Measurements from ENCODE around the gene GRIN1. TPM values are rescaled to one million over a fixed set of nuclear protein-coding genes. Genes with fewer than 3 reads are reported as not detected.

Gene GRIN1
- total RNA-seq, 2 experiments from 2014 or later: 0.06 to 0.15 TPM

GRCh38 chr9:137191691-137192447, 52.9 kb downstream of the GRIN1 start:
- no TSS peak for BruUV-seq (replicated peaks)
- H3K79me2 ChIP-seq (ENCODE audit: insufficient read depth, low read depth, low read length): peaks cover 26% of the 10 kb centered on the region
- POLR2A ChIA-PET: no interaction called here
- no peaks in the 10 kb centered on the region for H3K9me2 ChIP-seq (ENCODE audit: insufficient read depth, low read length)
- peaks cover 6% of the 10 kb centered on the region; the same call in 1 of the 2 replicates for H4K20me1 ChIP-seq (ENCODE audit: insufficient read depth, low read length)
- intact Hi-C loops (cut with micrococcal nuclease; ENCODE audit: unreplicated experiment): no loop called here
- no peak overlapping the region for H3K4me2 ChIP-seq (ENCODE audit: low read length)
- CTCF ChIA-PET (ENCODE audit: unreplicated experiment): interaction anchor here (0.6 to 0.7 kb wide), 2 partner anchors 15 kb away, joined by 3 to 6 read pairs; no protein-coding TSS in a partner anchor
- peaks cover 20% of the 10 kb centered on the region for H3K4me1 ChIP-seq (ENCODE audit: insufficient read depth, low read length, poor library complexity, severe bottlenecking)
- H3K4me3 ChIP-seq (ENCODE audit: low read depth, low read length, poor library complexity, severe bottlenecking): no peak overlapping the region
- peaks cover 20% of the 10 kb centered on the region; the same call in 1 of the 2 replicates for H3K36me3 ChIP-seq (ENCODE audit: insufficient read depth, low read length)
- no peaks in the 10 kb centered on the region for H3K9me3 ChIP-seq (ENCODE audit: low read length)
- no peak overlapping the region for H3K27ac ChIP-seq (ENCODE audit: low read depth, low read length, poor library complexity, severe bottlenecking)
- H2AFZ ChIP-seq (ENCODE audit: low read length): no peak overlapping the region
- TF ChIP-seq CTCF (conservative IDR thresholded peaks at IDR 0.05; ENCODE audit: low read length) (no peak), EZH2phosphoT487 (IDR thresholded peaks at IDR 0.05; ENCODE audit: borderline replicate concordance, low read depth, low read length) (no peak)
- no peak for DNase-seq (ENCODE audit: low spot score)

GRCh38 chr9:137192448-137192780, 53.5 kb downstream of the GRIN1 start:
- Histone ChIP-seq H3K36me3 (ENCODE audit: insufficient read depth, low read length) (peaks cover 20% of the 10 kb centered on the region; the same call in 1 of the 2 replicates), H3K9me2 (ENCODE audit: insufficient read depth, low read length) (no peaks in the 10 kb centered on the region), H3K4me3 (ENCODE audit: low read depth, low read length, poor library complexity, severe bottlenecking) (no peak overlapping the region), H3K79me2 (ENCODE audit: insufficient read depth, low read depth, low read length) (peaks cover 20% of the 10 kb centered on the region), H3K9me3 (ENCODE audit: low read length) (no peaks in the 10 kb centered on the region), H4K20me1 (ENCODE audit: insufficient read depth, low read length) (peaks cover 2% of the 10 kb centered on the region; the same call in 1 of the 2 replicates), H2AFZ (ENCODE audit: low read length) (no peak overlapping the region), H3K27ac (ENCODE audit: low read depth, low read length, poor library complexity, severe bottlenecking) (no peak overlapping the region), H3K4me2 (ENCODE audit: low read length) (no peak overlapping the region), H3K4me1 (ENCODE audit: insufficient read depth, low read length, poor library complexity, severe bottlenecking) (peaks cover 15% of the 10 kb centered on the region)
- ChIA-PET CTCF (ENCODE audit: unreplicated experiment) (interaction anchor here (0.6 to 0.7 kb wide), 2 partner anchors 16 to 65 kb away, joined by 3 read pairs; no protein-coding TSS in a partner anchor), POLR2A (no interaction called here)
- no TSS peak for BruUV-seq (replicated peaks)
- intact Hi-C loops (cut with micrococcal nuclease; ENCODE audit: unreplicated experiment): no loop called here
- TF ChIP-seq EZH2phosphoT487 (IDR thresholded peaks at IDR 0.05; ENCODE audit: borderline replicate concordance, low read depth, low read length) (no peak), CTCF (conservative IDR thresholded peaks at IDR 0.05; ENCODE audit: low read length) (no peak)
- no peak for DNase-seq (ENCODE audit: low spot score)

GRCh38 chr9:137192859-137193258, 53.9 kb downstream of the GRIN1 start:
- Histone ChIP-seq H3K4me1 (ENCODE audit: insufficient read depth, low read length, poor library complexity, severe bottlenecking) (peaks cover 12% of the 10 kb centered on the region), H3K36me3 (ENCODE audit: insufficient read depth, low read length) (peaks cover 20% of the 10 kb centered on the region; the same call in 1 of the 2 replicates), H3K4me2 (ENCODE audit: low read length) (no peak overlapping the region), H3K9me3 (ENCODE audit: low read length) (no peaks in the 10 kb centered on the region), H3K9me2 (ENCODE audit: insufficient read depth, low read length) (no peaks in the 10 kb centered on the region), H3K79me2 (ENCODE audit: insufficient read depth, low read depth, low read length) (peaks cover 16% of the 10 kb centered on the region), H4K20me1 (ENCODE audit: insufficient read depth, low read length) (no peaks in the 10 kb centered on the region), H3K27ac (ENCODE audit: low read depth, low read length, poor library complexity, severe bottlenecking) (no peak overlapping the region), H2AFZ (ENCODE audit: low read length) (no peak overlapping the region), H3K4me3 (ENCODE audit: low read depth, low read length, poor library complexity, severe bottlenecking) (no peak overlapping the region)
- intact Hi-C loops (cut with micrococcal nuclease; ENCODE audit: unreplicated experiment): no loop called here
- DNase-seq (ENCODE audit: low spot score): no peak
- BruUV-seq (replicated peaks): no TSS peak
- TF ChIP-seq CTCF (conservative IDR thresholded peaks at IDR 0.05; ENCODE audit: low read length): no peak
- TF ChIP-seq EZH2phosphoT487 (IDR thresholded peaks at IDR 0.05; ENCODE audit: borderline replicate concordance, low read depth, low read length): no peak
- ChIA-PET CTCF (ENCODE audit: unreplicated experiment) (interaction anchor here (0.5 to 0.7 kb wide), 4 partner anchors 11 to 66 kb away, joined by 3 to 4 read pairs (median 3); no protein-coding TSS in a partner anchor), POLR2A (no interaction called here)
